PFSK-1 (cell line): ENCODE results near the gene TMEM132D.

Experiments
- FOXP2 ChIP-seq: optimal IDR thresholded peaks from 2 replicates; pipeline ENCODE3; 2011; ENCODE audit warnings: borderline replicate concordance, control low read depth, inconsistent platforms; ENCODE audit not compliant: insufficient read depth; ENCODE audit errors: extremely low read length, extremely low read depth
- POLR2AphosphoS5 ChIP-seq: IDR thresholded peaks from 2 replicates; pipeline ENCODE4 v1.6.1; 2012; ENCODE audit warnings: low read depth, mild to moderate bottlenecking, control low read depth, low read length, moderate library complexity
- REST ChIP-seq, 2 experiments: IDR thresholded peaks; 2 replicates each; pipeline versions ENCODE4 v1.6.1 to v1.8.0; 2011 to 2012; ENCODE audit warnings: low read depth in 2 of 2, low read length in 2 of 2, control low read depth in 1 of 2, inconsistent platforms in 1 of 2, mild to moderate bottlenecking in 1 of 2, moderate library complexity in 1 of 2; ENCODE audit not compliant: insufficient read depth in 1 of 2
- SIN3A ChIP-seq: IDR thresholded peaks from 2 replicates; pipeline ENCODE4 v1.6.1; 2012; ENCODE audit warnings: mild to moderate bottlenecking, low read length, moderate library complexity, borderline replicate concordance; ENCODE audit not compliant: insufficient read depth
- TAF1 ChIP-seq: IDR thresholded peaks from 2 replicates; pipeline ENCODE4 v1.6.1; 2012; ENCODE audit warnings: low read length, control low read depth, borderline replicate concordance; ENCODE audit not compliant: insufficient read depth

Gene TMEM132D

GRCh38 chr12:129076441-129077320, 827.1 kb downstream of the TMEM132D start:
- TF ChIP-seq SIN3A (no peak), TAF1 (no peak), POLR2AphosphoS5 (no peak), FOXP2 (no peak), REST (IDR thresholded peaks at IDR 0.05; ENCODE audit: insufficient read depth in 1 of 2, low read depth in 2 of 2, low read length in 2 of 2) (no peak)

- no peak for TF ChIP-seq REST (IDR thresholded peaks at IDR 0.05; ENCODE audit: insufficient read depth in 1 of 2, low read depth in 2 of 2, low read length in 2 of 2)
- no peak for TF ChIP-seq TAF1
- no peak for TF ChIP-seq FOXP2
- no peak for TF ChIP-seq SIN3A
- no peak for TF ChIP-seq POLR2AphosphoS5
These were observed 828.2 kb downstream of the TMEM132D start for GRCh38 chr12:129075460-129076208.

GRCh38 chr12:129074379-129074778, 829.4 kb downstream of the TMEM132D start:
- TF ChIP-seq FOXP2, result no peak
- TF ChIP-seq POLR2AphosphoS5, result no peak
- TF ChIP-seq REST (IDR thresholded peaks at IDR 0.05; ENCODE audit: insufficient read depth in 1 of 2, low read depth in 2 of 2, low read length in 2 of 2), result no peak

- TF ChIP-seq POLR2AphosphoS5, result no peak
These were observed 830.5 kb downstream of the TMEM132D start for GRCh38 chr12:129073157-129073915.

GRCh38 chr12:129071362-129071761, 832.5 kb downstream of the TMEM132D start:
- TF ChIP-seq TAF1, result no peak
- no peak for TF ChIP-seq POLR2AphosphoS5
- TF ChIP-seq FOXP2, result no peak
- TF ChIP-seq REST (IDR thresholded peaks at IDR 0.05; ENCODE audit: insufficient read depth in 1 of 2, low read depth in 2 of 2, low read length in 2 of 2), result no peak
- no peak for TF ChIP-seq SIN3A
